Suprapubic skin (tissue), 3 donors: ENCODE data around the gene NPAS3.

Experiments
- CTCF ChIP-seq, 2 donors: fragments of 200-600 bp in 1 of 2; fragments of 450-650 bp in 1 of 2; sonication (generic) in 1 of 2; IDR thresholded peaks; one replicate each; pipeline ENCODE4 v1.5.1; 2016 to 2019; ENCODE audit warnings: antibody characterized with exemption in 2 of 2, mild to moderate bottlenecking in 1 of 2, moderate library complexity in 1 of 2
- POLR2AphosphoS5 ChIP-seq, 3 donors: sonication (generic); formaldehyde crosslinking; IDR thresholded peaks; one replicate each; pipeline ENCODE4 v1.6.1; 2017; ENCODE audit warnings: antibody characterized with exemption in 3 of 3

- TF ChIP-seq CTCF (IDR thresholded peaks at IDR 0.05) = no peak
- TF ChIP-seq POLR2AphosphoS5 (IDR thresholded peaks at IDR 0.05) = no peak
These were observed 184.6 kb downstream of the NPAS3 start for GRCh38 chr14:33123281-33123680.
